DMS79 (cell line): ENCODE measurements around the gene EGLN1.

Experiments
- DNase-seq: peaks from one replicate; lab custom pipeline; 2025; lab: John Stamatoyannopoulos, UW

Gene EGLN1

GRCh38 chr1:231395998-231396390, 26.1 kb downstream of the EGLN1 start:
- DNase-seq: no peak

- no peak for DNase-seq
Observed at GRCh38 chr1:231395076-231395997, 26.8 kb downstream of the EGLN1 start.

- no peak for DNase-seq
Observed at GRCh38 chr1:231393668-231394067, 28.4 kb downstream of the EGLN1 start.

GRCh38 chr1:231392389-231393131, 29.5 kb downstream of the EGLN1 start:
- DNase-seq: no peak

GRCh38 chr1:231390071-231390470, 32.0 kb downstream of the EGLN1 start:
- DNase-seq: no peak

GRCh38 chr1:231387770-231388669, 34.1 kb downstream of the EGLN1 start:
- no peak for DNase-seq

GRCh38 chr1:231386466-231386865, 35.6 kb downstream of the EGLN1 start:
- DNase-seq: no peak

- DNase-seq: no peak
Observed at GRCh38 chr1:231385416-231385748, 36.7 kb downstream of the EGLN1 start.

GRCh38 chr1:231384696-231385415, 37.2 kb downstream of the EGLN1 start:
- DNase-seq: no peak

- DNase-seq: no peak
Observed at GRCh38 chr1:231383159-231383860, 38.8 kb downstream of the EGLN1 start.

GRCh38 chr1:231382426-231382825, 39.7 kb downstream of the EGLN1 start:
- no peak for DNase-seq

GRCh38 chr1:231381729-231382128, 40.4 kb downstream of the EGLN1 start:
- DNase-seq: no peak

- no peak for DNase-seq
Observed at GRCh38 chr1:231376875-231377549, 45.1 kb downstream of the EGLN1 start.

- no peak for DNase-seq
Observed at GRCh38 chr1:231376101-231376500, 46.0 kb downstream of the EGLN1 start.

GRCh38 chr1:231374394-231374793, 47.7 kb downstream of the EGLN1 start:
- no peak for DNase-seq

GRCh38 chr1:231372501-231372900, 49.6 kb downstream of the EGLN1 start:
- no peak for DNase-seq

- no peak for DNase-seq
Observed at GRCh38 chr1:231369282-231369681, 52.8 kb downstream of the EGLN1 start.

- no peak for DNase-seq
Observed at GRCh38 chr1:231364192-231364591, 57.9 kb downstream of the EGLN1 start.

- DNase-seq: no peak
Observed at GRCh38 chr1:231363624-231364023, 58.5 kb downstream of the EGLN1 start.

- DNase-seq: no peak
Observed at GRCh38 chr1:231362325-231362724, 59.8 kb downstream of the EGLN1 start.
